ENCODE measurements around the gene PLG. TPM values are rescaled to one million over a fixed set of nuclear protein-coding genes. Genes with fewer than 3 reads are reported as not detected.

PLG gene
- total and polyA plus RNA-seq, 2 of the 4 experiments (the other 2 are of a cell fraction), result not detected

- H3K9ac ChIP-seq (ENCODE audit: low read depth, low read length), result no peak overlapping the region
- H2AK9ac ChIP-seq (replicated peaks; ENCODE audit: low read depth, low read length, poor library complexity), result no peak overlapping the region
- no peak for ATAC-seq (ENCODE audit: low read depth)
- no peak overlapping the region for H3K4ac ChIP-seq (ENCODE audit: low read depth, low read length)
- no peak overlapping the region for H3K4me2 ChIP-seq (ENCODE audit: low read depth, low read length)
- H3K36me3 ChIP-seq (ENCODE audit: control insufficient read depth, insufficient read depth, low read length), result no peaks in the 10 kb centered on the region
- no peak overlapping the region for H3K14ac ChIP-seq (replicated peaks; ENCODE audit: low read depth, low read length)
- no peaks in the 10 kb centered on the region for H3K4me1 ChIP-seq (ENCODE audit: control insufficient read depth, insufficient read depth, low read length)
- H4K91ac ChIP-seq (ENCODE audit: insufficient read depth, low read depth, low read length), result no peak overlapping the region
- no peaks in the 10 kb centered on the region for H3K27me3 ChIP-seq (ENCODE audit: control insufficient read depth, insufficient read depth, low read length)
- TF ChIP-seq, protein P1, sequence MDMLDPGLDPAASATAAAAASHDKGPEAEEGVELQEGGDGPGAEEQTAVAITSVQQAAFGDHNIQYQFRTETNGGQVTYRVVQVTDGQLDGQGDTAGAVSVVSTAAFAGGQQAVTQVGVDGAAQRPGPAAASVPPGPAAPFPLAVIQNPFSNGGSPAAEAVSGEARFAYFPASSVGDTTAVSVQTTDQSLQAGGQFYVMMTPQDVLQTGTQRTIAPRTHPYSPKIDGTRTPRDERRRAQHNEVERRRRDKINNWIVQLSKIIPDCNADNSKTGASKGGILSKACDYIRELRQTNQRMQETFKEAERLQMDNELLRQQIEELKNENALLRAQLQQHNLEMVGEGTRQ (IDR thresholded peaks at IDR 0.05; ENCODE audit: low read depth, low read length), result no peak
- no peak for TF ChIP-seq RCOR1 (IDR thresholded peaks at IDR 0.05; ENCODE audit: insufficient replicate concordance, low read length)
- TF ChIP-seq CEBPB (IDR thresholded peaks at IDR 0.05; ENCODE audit: low read depth, low read length), result no peak
- no peak for TF ChIP-seq MAZ (IDR thresholded peaks at IDR 0.05; ENCODE audit: borderline replicate concordance, low read depth, low read length)
- no peak for TF ChIP-seq BHLHE40 (IDR thresholded peaks at IDR 0.05; ENCODE audit: low read depth, low read length)
- TF ChIP-seq NFE2L2 (IDR thresholded peaks at IDR 0.05; ENCODE audit: low read depth, low read length), result no peak
- TF ChIP-seq, protein P2, sequence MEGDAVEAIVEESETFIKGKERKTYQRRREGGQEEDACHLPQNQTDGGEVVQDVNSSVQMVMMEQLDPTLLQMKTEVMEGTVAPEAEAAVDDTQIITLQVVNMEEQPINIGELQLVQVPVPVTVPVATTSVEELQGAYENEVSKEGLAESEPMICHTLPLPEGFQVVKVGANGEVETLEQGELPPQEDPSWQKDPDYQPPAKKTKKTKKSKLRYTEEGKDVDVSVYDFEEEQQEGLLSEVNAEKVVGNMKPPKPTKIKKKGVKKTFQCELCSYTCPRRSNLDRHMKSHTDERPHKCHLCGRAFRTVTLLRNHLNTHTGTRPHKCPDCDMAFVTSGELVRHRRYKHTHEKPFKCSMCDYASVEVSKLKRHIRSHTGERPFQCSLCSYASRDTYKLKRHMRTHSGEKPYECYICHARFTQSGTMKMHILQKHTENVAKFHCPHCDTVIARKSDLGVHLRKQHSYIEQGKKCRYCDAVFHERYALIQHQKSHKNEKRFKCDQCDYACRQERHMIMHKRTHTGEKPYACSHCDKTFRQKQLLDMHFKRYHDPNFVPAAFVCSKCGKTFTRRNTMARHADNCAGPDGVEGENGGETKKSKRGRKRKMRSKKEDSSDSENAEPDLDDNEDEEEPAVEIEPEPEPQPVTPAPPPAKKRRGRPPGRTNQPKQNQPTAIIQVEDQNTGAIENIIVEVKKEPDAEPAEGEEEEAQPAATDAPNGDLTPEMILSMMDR (conservative IDR thresholded peaks at IDR 0.05; ENCODE audit: low read depth, low read length), result no peak
- TF ChIP-seq RFX5 (IDR thresholded peaks at IDR 0.05; ENCODE audit: low read depth, low read length), result no peak
- no peak for TF ChIP-seq MAFK (IDR thresholded peaks at IDR 0.05; ENCODE audit: low read depth, low read length)
- TF ChIP-seq SMC3 (IDR thresholded peaks at IDR 0.05; ENCODE audit: low read depth, low read length), result no peak
- no peak for TF ChIP-seq CHD1 (IDR thresholded peaks at IDR 0.05; ENCODE audit: low read depth, low read length)
- TF ChIP-seq FOS (IDR thresholded peaks at IDR 0.05; ENCODE audit: low read depth, low read length), result no peak
- TF ChIP-seq RAD21 (IDR thresholded peaks at IDR 0.05; ENCODE audit: low read length), result no peak
- no peak overlapping the region for H3K27ac ChIP-seq (ENCODE audit: insufficient read depth, low read length)
- H3K79me1 ChIP-seq (ENCODE audit: low read depth in 1 of 2, low read length in 2 of 2), result no peaks in the 10 kb centered on the region
- no CpG with 5 or more reads among the region's 5 CpGs for WGBS, 2 experiments (ENCODE audit: extremely low coverage in 2 of 2, insufficient read length in 1 of 2)
- H3K23ac ChIP-seq (ENCODE audit: low read depth, low read length), result no peak overlapping the region
- H3K9me1 ChIP-seq (ENCODE audit: insufficient read depth, low read length), result no peaks in the 10 kb centered on the region
- dilution Hi-C loops (cut with HindIII; ENCODE audit: low sequenced_read_pairs, unreplicated experiment), result no loop called here
- intact Hi-C loops (cut with micrococcal nuclease), result no loop called here
- H3K18ac ChIP-seq (ENCODE audit: low read depth, low read length), result no peak overlapping the region
- BruUV-seq (replicated peaks), result no TSS peak
- in situ Hi-C loops (cut with MboI; ENCODE audit: low sequenced_read_pairs), result no loop called here
- no peak for DNase-seq
- no peak overlapping the region for H3K56ac ChIP-seq (ENCODE audit: extremely low read depth, insufficient read depth, low read length)
- no peak overlapping the region for H3K4me3 ChIP-seq (ENCODE audit: insufficient read depth, low read depth, low read length)
- H4K5ac ChIP-seq (ENCODE audit: low read depth, low read length), result no peak overlapping the region
- no peak overlapping the region for H2BK5ac ChIP-seq (ENCODE audit: low read depth, low read length, poor library complexity, severe bottlenecking)
- no peak overlapping the region for H2BK15ac ChIP-seq (ENCODE audit: low read depth, low read length)
- no peak overlapping the region for H2BK120ac ChIP-seq (ENCODE audit: low read depth, low read length)
- H3K9me3 ChIP-seq (ENCODE audit: control insufficient read depth, insufficient read depth, low read length), result peaks cover 12% of the 10 kb centered on the region; the same call in 1 of the 2 replicates
- H2AFZ ChIP-seq (replicated peaks; ENCODE audit: low read length, poor library complexity), result no peak overlapping the region
- H4K20me1 ChIP-seq (ENCODE audit: insufficient read depth, low read length), result no peaks in the 10 kb centered on the region
- H2AK5ac ChIP-seq (ENCODE audit: low read depth, low read length), result no peak overlapping the region
- ChIA-PET POLR2A (ENCODE audit: unreplicated experiment) (no interaction called here), CTCF (no interaction called here)
- no peak overlapping the region for H2BK20ac ChIP-seq (ENCODE audit: low read depth, low read length)
- H4K8ac ChIP-seq (ENCODE audit: low read depth in 2 of 2, low read length in 2 of 2), result no peak overlapping the region
Observed at GRCh38 chr6:160714731-160715316, 12.8 kb downstream of the PLG start.

All from IMR-90 (cell line).